Breast epithelium (tissue), 4 donors: ENCODE results near the gene AXL. TPM values are rescaled to one million over a fixed set of nuclear protein-coding genes. Genes with fewer than 3 reads are reported as not detected.

Source experiments
- DNase-seq, 2 donors: peaks; one replicate each; pipeline ENCODE4 v3.0.0-alpha.2; 2019; ENCODE audit warnings: low spot score in 2 of 2
- H3K27ac ChIP-seq, 2 donors: fragments of 200-600 bp; sonication (generic) in 1 of 2; one replicate each; pipeline ENCODE4 v1.5.1; 2016 to 2019; ENCODE audit warnings: mild to moderate bottlenecking in 1 of 2
- H3K27me3 ChIP-seq, 2 donors: fragments of 200-600 bp; sonication (generic) in 1 of 2; one replicate each; pipeline versions ENCODE4 v1.5.1 to v1.6.0; 2017 to 2019; ENCODE audit warnings: control low read depth in 1 of 2, mild to moderate bottlenecking in 1 of 2
- H3K36me3 ChIP-seq: fragments of 200-600 bp; one replicate; pipeline ENCODE4 v1.5.1; 2019
- H3K4me1 ChIP-seq, 2 donors: fragments of 200-600 bp; sonication (generic); one replicate each; pipeline ENCODE4 v1.5.1; 2016 to 2019; ENCODE audit warnings: control low read depth in 1 of 2
- H3K4me3 ChIP-seq, 3 donors: fragments of 200-600 bp; sonication (generic); 1 replicate in 2 of 3; 2 replicates in 1 of 3; pipeline ENCODE4 v1.5.1; 2016 to 2019; ENCODE audit warnings: mild to moderate bottlenecking in 3 of 3, moderate library complexity in 2 of 3
- H3K9me3 ChIP-seq, 2 donors: fragments of 200-600 bp; sonication (generic) in 1 of 2; one replicate each; pipeline ENCODE4 v1.5.1; 2016 to 2019; ENCODE audit warnings: control low read depth in 1 of 2
- POLR2A ChIP-seq: fragments of 450-650 bp; IDR thresholded peaks from one replicate; pipeline ENCODE4 v1.6.1; 2016; ENCODE audit warnings: antibody characterized with exemption, mild to moderate bottlenecking, moderate library complexity
- POLR2AphosphoS5 ChIP-seq, 3 donors: sonication (generic); formaldehyde crosslinking; IDR thresholded peaks; one replicate each; pipeline ENCODE4 v1.6.1; 2017; ENCODE audit warnings: antibody characterized with exemption in 3 of 3
- intact Hi-C: fragments of 100-400 bp; cut with DNase I; formaldehyde crosslinking; loops from one replicate; pipeline ENCODE4 v1.15.1; 2023; ENCODE audit warnings: low total_unique reads
- total RNA-seq, 3 donors: library from RNA; depleted of rRNA; stranded (reverse); fragments of >200 nt; gene quantifications; one replicate each; pipeline ENCODE4 v1.1.0, GENCODE V29; 2016
- TF ChIP-seq, protein P1 (sequence below), 3 donors: fragments of 450-650 bp; IDR thresholded peaks; one replicate each; pipeline ENCODE4 v1.5.1; 2016 to 2017; ENCODE audit warnings: antibody characterized with exemption in 3 of 3, mild to moderate bottlenecking in 3 of 3, moderate library complexity in 3 of 3

AXL gene
- total RNA-seq, 3 donors from 2014 or later = 29.0 to 89.8 (median 36.4) TPM

DNA sequence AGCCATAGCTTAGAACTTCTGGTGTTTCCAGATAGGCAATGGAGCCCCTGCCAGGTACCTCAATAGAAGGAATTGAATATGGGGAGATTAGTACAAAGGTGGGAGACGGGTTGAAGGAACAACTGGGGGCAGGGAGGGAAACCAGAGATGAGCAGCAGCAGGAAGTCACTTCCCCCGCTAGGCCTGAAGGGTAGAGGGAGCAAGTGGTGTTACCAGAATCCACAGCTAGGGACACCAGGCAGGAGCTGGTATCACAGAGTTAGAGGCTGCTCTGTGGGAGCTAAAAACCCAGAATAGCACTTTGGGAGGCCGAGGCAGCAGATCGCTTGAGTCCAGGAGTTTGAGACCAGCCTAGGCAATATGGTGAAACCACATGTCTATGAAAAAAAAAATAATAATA is 29.9 kb downstream of the AXL start:
- DNase-seq = no peak
- Histone ChIP-seq H3K4me3 (no peak overlapping the region), H3K9me3 (no peaks in the 10 kb centered on the region), H3K36me3 (no peaks in the 10 kb centered on the region), H3K4me1 (no peaks in the 10 kb centered on the region), H3K27me3 (no peaks in the 10 kb centered on the region), H3K27ac (no peak overlapping the region)
- no peak for TF ChIP-seq POLR2AphosphoS5 (IDR thresholded peaks at IDR 0.05)
- no peak for TF ChIP-seq POLR2A
- TF ChIP-seq, protein P1, sequence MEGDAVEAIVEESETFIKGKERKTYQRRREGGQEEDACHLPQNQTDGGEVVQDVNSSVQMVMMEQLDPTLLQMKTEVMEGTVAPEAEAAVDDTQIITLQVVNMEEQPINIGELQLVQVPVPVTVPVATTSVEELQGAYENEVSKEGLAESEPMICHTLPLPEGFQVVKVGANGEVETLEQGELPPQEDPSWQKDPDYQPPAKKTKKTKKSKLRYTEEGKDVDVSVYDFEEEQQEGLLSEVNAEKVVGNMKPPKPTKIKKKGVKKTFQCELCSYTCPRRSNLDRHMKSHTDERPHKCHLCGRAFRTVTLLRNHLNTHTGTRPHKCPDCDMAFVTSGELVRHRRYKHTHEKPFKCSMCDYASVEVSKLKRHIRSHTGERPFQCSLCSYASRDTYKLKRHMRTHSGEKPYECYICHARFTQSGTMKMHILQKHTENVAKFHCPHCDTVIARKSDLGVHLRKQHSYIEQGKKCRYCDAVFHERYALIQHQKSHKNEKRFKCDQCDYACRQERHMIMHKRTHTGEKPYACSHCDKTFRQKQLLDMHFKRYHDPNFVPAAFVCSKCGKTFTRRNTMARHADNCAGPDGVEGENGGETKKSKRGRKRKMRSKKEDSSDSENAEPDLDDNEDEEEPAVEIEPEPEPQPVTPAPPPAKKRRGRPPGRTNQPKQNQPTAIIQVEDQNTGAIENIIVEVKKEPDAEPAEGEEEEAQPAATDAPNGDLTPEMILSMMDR (IDR thresholded peaks at IDR 0.05) = no peak
- intact Hi-C loops = no loop called here

DNA sequence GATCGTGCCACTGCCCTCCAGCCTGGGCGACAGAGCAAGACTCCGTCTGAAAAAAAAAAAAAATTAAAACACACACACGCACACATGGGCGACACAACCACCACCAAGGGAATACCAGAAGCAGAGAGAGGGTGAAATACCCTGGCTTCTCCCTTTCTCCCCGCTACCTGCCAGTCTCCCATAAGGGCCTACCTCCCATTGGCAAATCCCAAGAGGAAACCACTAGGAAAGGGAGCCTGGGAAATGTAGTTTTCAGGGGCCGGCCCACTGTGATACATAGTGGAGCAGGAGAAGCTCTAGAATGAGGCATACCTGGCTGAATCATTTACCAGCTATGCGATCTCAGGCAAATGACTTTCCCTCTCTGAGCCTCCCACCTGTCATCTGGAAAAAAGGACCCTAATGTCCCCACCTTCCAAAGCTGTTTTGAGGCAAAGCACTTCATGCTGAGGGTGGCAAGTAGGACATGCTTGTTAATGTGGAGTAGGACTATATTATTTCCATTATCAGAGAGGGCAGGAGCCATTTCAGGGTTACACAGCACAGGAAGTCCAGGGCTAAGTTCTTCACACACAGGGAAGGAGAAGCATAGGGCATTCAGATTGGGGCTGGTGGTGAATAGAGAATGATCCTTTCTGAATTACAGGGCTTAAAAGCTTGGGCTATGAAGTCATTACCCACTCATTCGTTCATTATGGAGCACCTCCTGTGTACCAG is 30.8 kb downstream of the AXL start:
- H3K36me3 ChIP-seq = no peaks in the 10 kb centered on the region
- no peak overlapping the region for H3K4me3 ChIP-seq
- TF ChIP-seq POLR2A (no peak), POLR2AphosphoS5 (IDR thresholded peaks at IDR 0.05) (no peak)
- TF ChIP-seq, protein P1 (IDR thresholded peaks at IDR 0.05) = no peak
- no peaks in the 10 kb centered on the region for H3K4me1 ChIP-seq
- no peak overlapping the region for H3K27ac ChIP-seq
- intact Hi-C loops = no loop called here
- H3K9me3 ChIP-seq = no peaks in the 10 kb centered on the region
- no peaks in the 10 kb centered on the region for H3K27me3 ChIP-seq
- no peak for DNase-seq

DNA sequence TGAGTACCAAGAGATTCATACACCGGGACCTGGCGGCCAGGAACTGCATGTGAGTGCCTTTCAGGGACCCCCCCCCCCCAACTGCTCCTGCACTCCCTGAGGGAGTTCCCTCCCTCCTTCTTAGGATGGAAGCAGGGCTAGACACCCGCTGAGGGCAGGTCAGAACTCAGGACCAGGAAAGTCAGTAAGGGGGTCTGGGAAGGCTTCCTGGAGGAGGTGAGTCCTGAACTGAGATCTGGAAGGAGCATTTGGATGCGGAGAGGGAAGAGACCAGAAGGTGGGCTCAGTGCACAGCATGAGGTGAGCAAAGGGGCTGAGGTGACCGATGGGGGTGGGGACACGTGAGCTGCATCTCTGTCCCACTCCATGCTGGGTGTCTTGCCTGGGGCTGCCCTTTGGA is 34.6 kb downstream of the AXL start:
- intact Hi-C loops = no loop called here

DNA sequence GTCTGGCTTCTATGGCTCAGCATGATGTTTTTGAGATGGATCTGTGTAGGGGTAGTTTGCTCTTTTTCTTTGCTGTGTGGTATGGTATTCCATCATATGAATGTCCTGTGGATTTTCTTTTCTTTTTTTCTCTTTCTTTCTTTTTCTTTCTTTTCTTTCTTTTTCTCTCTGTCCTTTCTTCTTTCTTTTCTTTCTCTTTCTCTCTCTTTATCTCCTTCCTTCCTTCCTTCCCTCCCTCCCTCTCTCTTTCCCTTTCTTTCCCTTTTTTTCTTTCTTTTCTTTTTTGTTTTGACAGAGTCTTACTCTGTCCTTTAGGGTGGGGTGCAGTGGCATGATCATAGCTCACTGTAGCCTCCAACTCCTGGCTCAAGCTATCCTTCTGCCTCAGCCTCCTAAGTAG is 36.1 kb downstream of the AXL start:
- intact Hi-C loops = no loop called here
- no peaks in the 10 kb centered on the region for H3K36me3 ChIP-seq
- TF ChIP-seq POLR2A (no peak), POLR2AphosphoS5 (IDR thresholded peaks at IDR 0.05) (no peak)
- TF ChIP-seq, protein P1 (IDR thresholded peaks at IDR 0.05) = no peak
- no peak for DNase-seq
- no peaks in the 10 kb centered on the region for H3K9me3 ChIP-seq
- H3K27ac ChIP-seq = no peak overlapping the region
- no peaks in the 10 kb centered on the region for H3K4me1 ChIP-seq
- no peaks in the 10 kb centered on the region for H3K27me3 ChIP-seq
- H3K4me3 ChIP-seq = no peak overlapping the region

More for the DNA sequence above, 34.6 kb downstream of the AXL start:
- Histone ChIP-seq H3K4me1 (no peaks in the 10 kb centered on the region), H3K27me3 (no peaks in the 10 kb centered on the region), H3K9me3 (no peaks in the 10 kb centered on the region), H3K4me3 (no peak overlapping the region), H3K27ac (no peak overlapping the region), H3K36me3 (no peaks in the 10 kb centered on the region)
- DNase-seq = no peak
- TF ChIP-seq POLR2AphosphoS5 (IDR thresholded peaks at IDR 0.05) = no peak

DNA sequence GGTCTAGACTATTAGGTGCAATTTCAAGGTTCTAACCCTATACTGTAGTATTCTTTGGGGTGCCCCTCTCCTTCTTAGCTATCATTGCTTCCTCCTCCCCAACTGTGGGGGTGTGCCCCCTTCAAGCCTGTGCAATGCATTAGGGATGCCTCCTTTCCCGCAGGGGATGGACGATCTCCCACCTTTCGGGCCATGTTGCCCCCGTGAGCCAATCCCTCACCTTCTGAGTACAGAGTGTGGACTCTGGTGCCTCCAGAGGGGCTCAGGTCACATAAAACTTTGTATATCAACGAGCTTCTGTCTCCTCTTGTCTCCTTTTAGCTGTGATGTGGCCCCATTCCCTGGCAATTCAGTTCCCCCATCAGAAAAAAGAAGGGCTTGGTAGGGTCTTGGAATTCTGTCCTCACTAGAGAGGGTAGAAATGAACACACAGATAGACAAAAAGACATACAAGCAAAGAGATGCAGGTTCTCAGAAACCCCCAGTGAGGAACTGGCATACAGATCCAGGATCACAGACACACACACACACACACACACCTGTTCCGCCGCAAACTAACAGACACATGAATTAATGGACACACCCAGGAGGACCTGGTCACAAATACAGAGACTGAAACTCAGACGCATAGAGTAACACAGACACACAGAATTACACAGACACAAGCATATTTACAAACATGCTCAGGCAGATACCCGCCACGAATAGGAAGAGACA is 42.6 kb downstream of the AXL start:
- Histone ChIP-seq H3K4me3 (peak overlapping the region; percentile 73 to 87 (median 75)), H3K4me1 (peaks cover 0 to 6% of the 10 kb centered on the region in 2 donors), H3K27ac (peak overlapping the region; percentile 98 to 100), H3K27me3 (no peaks in the 10 kb centered on the region), H3K9me3 (no peaks in the 10 kb centered on the region), H3K36me3 (no peaks in the 10 kb centered on the region)
- intact Hi-C loops = no loop called here
- TF ChIP-seq POLR2AphosphoS5 (IDR thresholded peaks at IDR 0.05) (no peak), POLR2A (no peak)
- TF ChIP-seq, protein P1 (IDR thresholded peaks at IDR 0.05) = no peak
- DNase-seq = no peak
